Activated CD4-positive, alpha-beta T cell treated with anti-CD3 and anti-CD28 coated beads for 48 hours (primary cell): Measurements from ENCODE around the gene IGLL5.
"Not testable (repeated sequence)": the region's sequence is repeated elsewhere in the genome, so short reads cannot be mapped to it uniquely, and the experiment has no call there.

Experiments
- DNase-seq: peaks from one replicate; pipeline ENCODE4 v3.0.0-alpha.2; 2020

The IGLL5 gene

DNA sequence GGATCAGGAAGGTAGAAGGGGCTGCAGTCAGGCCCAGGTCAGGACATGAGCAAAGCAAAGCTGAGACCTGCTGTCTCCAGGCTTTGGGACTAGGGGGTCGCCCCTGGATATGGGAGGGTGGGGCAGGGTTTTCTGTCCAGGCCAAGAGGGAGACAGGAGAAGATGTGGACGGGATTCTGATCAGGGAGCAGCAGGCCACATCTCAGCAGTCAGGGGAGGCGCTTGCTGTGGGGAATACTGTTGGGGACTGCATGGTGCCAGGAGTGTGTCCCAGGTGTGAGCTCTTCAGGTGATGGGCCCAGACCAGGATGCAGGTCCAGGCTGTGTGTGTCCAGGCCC is 29.3 kb downstream of the IGLL5 start:
- DNase-seq: no peak

DNA sequence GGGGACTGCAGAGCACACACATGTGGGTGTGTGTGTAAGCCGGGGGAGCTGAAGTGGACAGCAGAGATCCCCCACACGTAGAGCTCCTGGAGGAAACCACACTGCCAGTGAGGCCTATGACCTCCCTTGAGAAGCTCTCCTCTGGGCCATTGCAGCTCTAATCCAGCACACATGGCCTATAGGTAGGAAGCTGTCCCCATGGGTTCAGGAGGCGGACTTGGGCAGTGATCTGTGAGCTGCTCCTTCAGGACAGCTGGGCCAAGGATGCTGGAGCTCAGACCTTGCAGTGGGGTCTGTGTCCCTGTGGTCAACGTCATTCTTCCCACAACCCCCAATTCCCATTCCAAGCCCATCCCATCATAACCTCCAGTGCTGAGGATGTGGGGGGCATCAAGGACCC is 29.8 kb downstream of the IGLL5 start:
- DNase-seq: no peak

GRCh38 chr22:22918297-22918965 is 30.8 kb downstream of the IGLL5 start:
- DNase-seq: no peak

GRCh38 chr22:22919041-22919440 is 31.4 kb downstream of the IGLL5 start:
- no peak for DNase-seq

- DNase-seq: no peak
Measured at GRCh38 chr22:22920104-22920654, 32.6 kb downstream of the IGLL5 start.

DNA sequence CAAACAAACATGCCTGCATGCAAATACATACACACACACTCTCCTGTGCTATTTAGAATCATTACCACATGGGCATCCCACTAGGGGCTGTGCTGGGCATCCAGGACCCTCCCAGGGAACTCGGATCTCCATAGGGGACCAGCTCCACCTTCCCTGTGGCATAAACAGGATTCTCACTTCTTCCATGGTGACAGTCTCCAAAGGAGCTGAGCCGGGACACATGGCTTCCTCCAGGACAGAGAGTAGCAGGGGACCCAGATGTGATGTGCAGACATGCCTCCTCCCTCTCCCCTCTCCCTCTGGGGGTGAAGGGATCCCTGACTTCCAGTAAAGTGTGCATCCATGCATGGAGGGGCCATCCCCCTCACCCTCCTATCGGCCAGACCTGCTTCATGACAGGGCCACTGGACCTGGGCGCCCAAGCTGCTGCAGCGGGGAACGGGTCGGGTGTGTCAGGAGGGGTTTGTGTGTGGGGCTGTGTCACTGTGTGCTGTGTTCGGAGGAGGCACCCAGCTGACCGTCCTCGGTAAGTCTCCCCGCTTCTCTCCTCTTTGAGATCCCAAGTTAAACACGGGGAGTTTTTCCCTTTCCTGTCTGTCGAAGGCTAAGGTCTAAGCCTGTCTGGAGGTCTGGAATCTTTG is 33.4 kb downstream of the IGLL5 start:
- no peak for DNase-seq

DNA sequence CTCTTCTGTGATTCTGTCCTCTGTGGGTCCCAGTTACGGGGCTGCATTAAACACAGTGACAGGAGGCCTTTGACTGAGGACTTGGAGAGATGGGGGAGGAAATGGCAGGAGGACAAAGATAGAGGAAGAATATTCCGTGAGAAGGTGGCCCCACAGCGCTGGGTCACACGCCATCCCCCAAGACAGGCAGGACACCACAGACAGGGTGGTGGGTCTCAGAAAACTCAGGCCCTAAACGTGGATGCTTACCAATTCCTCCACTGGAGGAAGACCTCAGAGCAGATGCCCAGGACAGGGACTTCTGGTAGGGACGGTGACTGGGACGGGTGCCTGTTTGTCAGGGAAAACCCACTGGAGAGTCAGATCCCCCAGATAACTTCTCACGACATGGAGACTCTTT is 34.0 kb downstream of the IGLL5 start:
- DNase-seq: no peak

DNA sequence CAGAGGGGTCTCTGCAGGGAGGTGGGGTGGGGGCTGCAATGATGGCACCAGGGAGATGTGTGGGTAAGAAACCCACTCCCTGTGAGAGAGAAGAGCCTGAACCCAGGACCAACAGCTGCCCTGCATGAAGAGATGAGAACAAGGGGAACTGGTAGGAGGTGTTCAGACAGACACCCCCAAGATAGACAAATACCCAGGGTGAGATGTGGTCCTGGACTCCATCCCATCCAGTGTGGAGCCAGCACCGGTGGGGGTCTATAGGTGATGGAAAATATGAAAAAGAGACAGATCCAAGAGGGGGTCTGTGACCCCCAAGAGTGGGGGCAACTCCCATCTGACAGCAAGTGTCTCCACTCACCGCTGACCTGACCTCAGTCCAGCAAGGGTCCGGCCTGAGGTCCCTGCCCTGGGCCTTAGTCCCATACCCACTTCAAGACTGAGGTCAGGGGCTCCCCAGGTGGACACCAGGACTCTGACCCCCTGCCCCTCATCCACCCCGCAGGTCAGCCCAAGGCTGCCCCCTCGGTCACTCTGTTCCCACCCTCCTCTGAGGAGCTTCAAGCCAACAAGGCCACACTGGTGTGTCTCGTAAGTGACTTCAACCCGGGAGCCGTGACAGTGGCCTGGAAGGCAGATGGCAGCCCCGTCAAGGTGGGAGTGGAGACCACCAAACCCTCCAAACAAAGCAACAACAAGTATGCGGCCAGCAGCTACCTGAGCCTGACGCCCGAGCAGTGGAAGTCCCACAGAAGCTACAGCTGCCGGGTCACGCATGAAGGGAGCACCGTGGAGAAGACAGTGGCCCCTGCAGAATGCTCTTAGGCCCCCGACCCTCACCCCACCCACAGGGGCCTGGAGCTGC is 34.7 kb downstream of the IGLL5 start:
- DNase-seq: not testable (repeated sequence)

GRCh38 chr22:22922954-22923319 is 35.3 kb downstream of the IGLL5 start:
- DNase-seq: no peak

- DNase-seq: no peak
Measured at GRCh38 chr22:22923379-22923778, 35.8 kb downstream of the IGLL5 start.

- DNase-seq: no peak
Measured at GRCh38 chr22:22923930-22924329, 36.3 kb downstream of the IGLL5 start.

- no peak for DNase-seq
Measured at GRCh38 chr22:22924369-22925145, 36.9 kb downstream of the IGLL5 start.

DNA sequence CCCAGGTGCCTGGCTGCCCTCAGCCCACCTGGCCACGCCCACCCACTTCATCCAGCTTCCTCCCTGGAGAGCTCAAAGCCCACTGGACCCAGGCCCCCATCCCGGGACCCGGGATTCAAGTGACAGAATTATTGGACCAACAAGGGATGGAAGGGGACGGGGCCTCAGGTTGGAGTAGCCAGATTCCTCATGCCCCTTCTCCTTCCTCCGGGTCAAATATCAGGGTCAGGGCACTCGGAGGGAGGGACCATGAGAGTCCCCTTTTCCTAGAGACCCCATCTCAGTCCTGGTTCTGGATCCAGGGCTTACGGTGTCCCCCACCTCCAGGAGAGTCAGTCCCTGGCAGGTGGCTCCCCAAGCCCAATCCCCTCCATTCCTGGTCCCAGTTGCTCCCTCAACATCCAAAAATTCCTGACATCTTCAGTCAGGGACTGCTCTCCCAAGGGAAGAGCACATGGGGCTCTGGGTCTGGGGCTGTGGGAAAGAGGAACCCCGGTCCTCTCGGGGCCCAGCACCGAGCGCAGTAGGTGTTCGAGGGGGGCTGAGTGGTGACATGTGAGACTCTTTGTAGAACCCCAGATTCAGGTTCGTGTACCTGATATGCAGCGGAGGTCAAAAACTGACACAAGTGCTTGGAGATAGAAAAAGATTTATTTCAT is 37.7 kb downstream of the IGLL5 start:
- DNase-seq: no peak

GRCh38 chr22:22925805-22926369 is 38.3 kb downstream of the IGLL5 start:
- no peak for DNase-seq

- no peak for DNase-seq
Measured at GRCh38 chr22:22926370-22927195, 39.0 kb downstream of the IGLL5 start.

DNA sequence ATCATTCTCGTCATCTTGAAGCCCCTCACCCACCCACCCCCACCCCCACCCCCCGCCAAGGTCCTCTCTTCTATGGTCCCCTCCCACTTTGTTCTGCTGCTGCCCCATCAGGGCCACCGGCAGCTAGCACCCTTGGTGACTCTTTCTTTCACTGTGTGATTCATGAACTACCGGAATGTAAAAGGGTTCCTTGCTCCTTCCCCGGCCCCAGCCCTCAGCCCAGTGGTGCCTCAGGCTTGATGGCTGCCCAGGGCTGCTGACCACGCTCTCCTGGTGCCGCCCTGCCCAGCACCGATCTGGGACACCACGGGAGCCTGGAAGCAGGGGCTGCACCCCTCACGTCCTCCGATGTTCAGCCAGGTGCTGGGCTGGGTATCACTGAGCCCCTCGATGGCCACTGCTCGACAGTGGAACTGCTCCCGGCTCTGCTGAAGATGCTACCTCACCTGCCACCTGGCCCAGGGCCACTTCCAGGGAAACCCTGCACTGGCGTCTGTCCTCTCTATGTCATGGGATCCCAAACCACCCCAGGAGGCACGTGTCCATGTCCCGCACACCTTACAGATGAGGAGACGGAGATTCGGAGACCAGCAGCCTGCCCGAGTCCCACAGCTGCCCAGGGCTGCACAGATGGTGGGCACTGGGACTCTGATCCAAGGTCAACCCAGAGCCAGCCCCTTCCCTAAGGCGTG is 39.7 kb downstream of the IGLL5 start:
- no peak for DNase-seq

DNA sequence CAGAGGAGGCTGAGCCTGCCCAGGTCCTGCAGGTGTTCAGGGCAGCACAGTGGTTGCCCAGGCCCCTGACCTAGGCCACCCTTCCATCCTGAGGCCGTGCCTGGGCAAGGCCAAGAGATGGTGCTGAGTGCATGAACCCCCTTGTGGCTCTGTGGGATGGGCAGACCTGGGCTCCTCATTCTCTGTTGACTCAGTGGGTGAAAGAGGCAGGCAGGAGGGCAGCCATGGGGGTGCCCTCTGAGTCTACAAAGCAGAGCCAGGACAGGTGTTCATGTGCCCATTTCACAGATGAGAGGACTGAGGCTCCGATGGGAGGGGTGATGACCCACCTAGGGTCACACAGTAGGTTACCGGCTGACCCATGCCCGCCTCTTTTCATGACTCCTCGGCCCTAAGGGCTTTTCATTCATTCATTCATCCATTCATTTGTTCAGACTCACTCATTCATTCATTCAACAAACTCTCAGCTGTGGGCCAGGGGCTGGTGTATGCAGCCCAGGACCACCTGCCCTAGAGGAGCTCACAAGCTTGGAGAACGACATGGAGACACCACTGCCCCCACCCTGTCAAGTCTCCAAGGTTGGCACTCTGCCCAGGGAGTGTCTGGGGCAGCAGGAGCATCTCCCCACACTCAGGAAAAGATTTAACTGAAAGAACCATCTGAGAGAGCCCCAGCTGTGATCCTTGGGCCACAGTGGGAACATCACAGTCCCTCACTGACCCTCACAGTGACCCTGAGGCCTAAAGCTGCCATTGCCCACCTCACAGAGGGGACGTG is 40.5 kb downstream of the IGLL5 start:
- no peak for DNase-seq

- peak; percentile 59 for DNase-seq
Measured at GRCh38 chr22:22928666-22929380, 41.2 kb downstream of the IGLL5 start.
